ENCODE results near the gene ITGB1.
"Not testable (repeated sequence)": the region's sequence is repeated elsewhere in the genome, so short reads cannot be mapped to it uniquely, and the experiment has no call there.

ITGB1 gene
- total RNA-seq: 436 to 518 reads per million in 2 donors

DNA sequence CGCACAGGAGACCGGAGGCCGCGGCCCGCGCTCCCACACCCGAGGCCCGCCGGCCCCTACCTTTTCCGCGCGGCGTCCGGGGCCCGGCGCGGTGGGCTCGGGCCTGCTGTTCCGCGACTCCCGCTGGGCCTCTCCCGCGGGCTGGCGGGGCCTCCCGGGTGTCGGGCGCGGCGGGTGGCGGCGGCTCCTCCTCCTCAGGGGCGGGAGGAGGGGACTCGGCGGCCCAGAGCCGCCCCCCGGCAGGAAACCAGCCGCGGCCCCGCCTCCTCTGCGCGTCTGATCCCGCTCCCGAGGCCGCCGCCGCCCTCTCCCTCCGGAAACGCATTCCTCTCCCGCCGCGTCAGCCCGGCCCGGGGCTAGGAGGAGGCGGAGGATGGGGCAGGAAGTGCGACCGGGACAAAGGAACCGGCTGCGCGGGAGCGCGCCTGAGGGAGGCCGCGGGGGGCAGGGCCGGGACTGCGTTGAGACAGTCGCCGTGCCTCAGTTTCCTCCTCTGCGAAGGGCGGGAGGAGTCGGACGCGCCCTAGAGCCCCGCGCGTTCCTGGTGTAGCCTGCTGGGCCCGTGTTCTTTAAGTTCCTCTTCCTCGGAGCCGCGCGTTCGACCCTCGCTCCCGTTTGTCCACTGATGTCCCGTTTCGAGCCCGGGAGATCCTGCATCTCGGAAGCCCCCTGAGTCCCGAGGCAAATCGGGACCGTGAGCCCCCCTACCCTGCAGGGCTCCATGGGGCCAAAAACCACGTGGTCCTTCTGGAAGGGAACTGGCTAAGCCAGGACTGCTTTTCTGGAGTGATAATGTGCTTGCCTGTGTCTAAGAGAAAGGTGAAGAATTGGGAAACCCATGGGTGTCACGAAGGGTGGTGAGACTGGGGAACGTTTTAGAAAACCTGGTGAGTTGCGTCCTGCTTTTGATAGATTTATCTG lies at the start of gene ITGB1:
ITGB1 (minus strand) TSS at position 146 of the 921 bp plus-strand sequence. CDS start 22,672 bp downstream, outside the sequence.
- DNase-seq: peak; percentile 81

GRCh38 chr10:33006342-33006887 lies 48.4 kb upstream of the ITGB1 start:
- DNase-seq: no peak

GRCh38 chr10:33005322-33006301 lies 47.6 kb upstream of the ITGB1 start:
- peak; percentile 35 for DNase-seq

DNA sequence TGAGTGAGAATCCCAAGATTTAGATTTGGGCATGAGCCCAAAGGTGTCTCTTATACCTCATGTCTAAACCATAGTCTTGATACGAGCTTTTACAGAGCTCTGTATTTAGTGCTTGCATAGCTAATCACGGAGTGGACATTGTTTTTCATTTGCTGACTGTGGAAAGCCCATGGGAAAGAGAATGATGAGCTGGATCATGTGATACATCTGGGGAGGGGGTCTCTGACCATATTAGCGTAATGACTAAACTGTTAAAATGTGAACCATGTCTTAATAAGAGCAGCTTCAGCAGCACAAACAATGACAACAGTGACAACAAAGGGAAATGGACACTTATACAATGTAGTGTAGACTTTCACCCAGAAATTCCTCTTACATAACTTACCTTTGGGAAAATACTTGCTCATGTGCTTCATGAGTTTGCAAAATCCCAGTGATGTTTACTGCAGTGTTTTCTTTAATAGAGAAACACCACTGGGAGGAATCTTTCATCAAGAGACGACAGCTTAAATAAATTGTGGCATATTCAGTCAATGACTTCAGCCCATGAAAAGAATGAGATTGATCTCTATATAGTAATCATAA lies 44.0 kb upstream of the ITGB1 start:
- no peak for DNase-seq

GRCh38 chr10:32998060-32998581 lies 40.1 kb upstream of the ITGB1 start:
- not testable (repeated sequence) for DNase-seq

DNA sequence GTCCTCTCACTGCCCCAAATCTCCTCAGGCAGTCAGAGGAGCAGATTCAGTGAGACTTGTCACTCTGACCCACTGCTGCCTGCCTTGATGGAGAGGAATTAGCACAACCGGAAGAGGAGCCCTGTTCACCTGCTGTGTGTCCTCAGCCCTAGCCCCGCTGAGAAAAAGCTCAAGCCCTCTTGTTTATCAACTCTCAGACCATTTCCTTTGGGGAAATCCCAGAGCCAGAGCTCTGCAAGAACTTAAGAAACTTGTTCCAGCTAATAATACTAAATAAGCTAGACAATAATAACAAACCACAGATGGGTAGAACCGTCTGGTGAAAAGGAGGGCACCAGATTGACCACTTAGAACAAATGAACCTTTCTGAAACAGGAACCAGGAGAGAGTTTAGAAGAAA lies 37.7 kb upstream of the ITGB1 start:
- DNase-seq: no peak

DNA sequence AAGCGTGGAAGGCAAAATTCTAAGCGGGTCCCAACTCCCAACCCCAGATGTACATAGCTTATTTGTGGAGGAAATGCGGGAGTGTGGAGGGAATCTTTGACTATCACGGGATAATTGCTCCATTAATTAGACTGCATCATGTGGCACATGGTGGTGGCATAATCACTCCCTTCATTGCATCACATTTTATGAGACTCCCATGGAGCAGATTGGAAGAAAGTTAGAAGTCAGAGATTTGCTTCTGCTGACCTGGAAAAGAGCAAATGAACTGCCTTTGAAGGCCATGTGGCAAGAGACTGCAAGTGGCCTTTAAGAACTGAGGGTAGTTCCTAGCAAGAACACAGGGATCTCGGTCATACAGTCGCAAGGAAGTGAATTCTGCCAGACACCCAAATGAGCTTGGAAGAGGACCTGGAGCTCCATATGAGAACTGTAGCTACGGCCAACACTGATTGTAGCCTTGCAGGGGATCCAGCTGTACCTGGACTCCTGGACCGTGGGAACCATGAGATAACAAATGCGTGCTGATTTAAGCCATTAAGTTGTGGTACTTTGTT lies 37.1 kb upstream of the ITGB1 start:
- no peak for DNase-seq

- not testable (repeated sequence) for DNase-seq
Observed at GRCh38 chr10:32994632-32995031, 36.6 kb upstream of the ITGB1 start.

DNA sequence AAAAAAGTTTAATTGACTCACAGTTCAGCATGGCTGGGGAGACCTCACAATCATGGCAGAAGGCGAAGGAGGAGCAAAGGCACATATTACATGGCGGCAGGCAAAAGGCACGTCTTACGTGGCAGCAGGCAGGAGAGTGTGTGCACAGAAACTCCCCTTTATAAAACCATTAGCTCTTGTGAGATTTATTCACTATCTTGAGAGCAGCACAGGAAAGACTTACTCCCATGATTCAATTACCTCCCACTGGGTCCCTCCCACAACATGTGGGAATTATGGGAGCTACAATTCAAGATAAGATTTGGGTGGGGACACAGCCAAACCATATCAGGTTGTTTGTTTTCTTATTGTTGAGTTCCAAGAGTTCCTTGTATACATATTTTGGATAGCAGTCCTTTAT lies 34.3 kb upstream of the ITGB1 start:
- DNase-seq: not testable (repeated sequence)

GRCh38 chr10:32990811-32991210 lies 32.8 kb upstream of the ITGB1 start:
- no peak for DNase-seq

DNA sequence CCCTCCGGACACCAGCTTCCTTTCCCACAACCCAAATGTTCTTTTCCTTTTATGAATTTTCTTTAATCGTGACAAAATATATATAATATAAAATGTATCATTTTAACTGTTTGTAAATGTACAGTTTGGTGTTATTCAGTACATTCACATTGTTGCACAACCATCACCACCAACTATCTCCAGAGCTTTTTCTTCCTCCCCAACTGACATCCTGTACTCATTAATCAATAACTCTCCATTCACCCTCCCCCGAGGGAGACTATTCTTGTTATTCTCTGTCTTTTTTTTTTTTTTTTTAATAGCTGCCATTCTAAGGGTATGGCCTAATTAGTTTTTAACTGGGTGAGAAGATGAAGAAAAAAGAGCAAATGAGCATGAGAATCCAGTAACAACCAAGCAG lies 30.6 kb upstream of the ITGB1 start:
- DNase-seq: no peak

GRCh38 chr10:32987172-32987571 lies 29.1 kb upstream of the ITGB1 start:
- no peak for DNase-seq

DNA sequence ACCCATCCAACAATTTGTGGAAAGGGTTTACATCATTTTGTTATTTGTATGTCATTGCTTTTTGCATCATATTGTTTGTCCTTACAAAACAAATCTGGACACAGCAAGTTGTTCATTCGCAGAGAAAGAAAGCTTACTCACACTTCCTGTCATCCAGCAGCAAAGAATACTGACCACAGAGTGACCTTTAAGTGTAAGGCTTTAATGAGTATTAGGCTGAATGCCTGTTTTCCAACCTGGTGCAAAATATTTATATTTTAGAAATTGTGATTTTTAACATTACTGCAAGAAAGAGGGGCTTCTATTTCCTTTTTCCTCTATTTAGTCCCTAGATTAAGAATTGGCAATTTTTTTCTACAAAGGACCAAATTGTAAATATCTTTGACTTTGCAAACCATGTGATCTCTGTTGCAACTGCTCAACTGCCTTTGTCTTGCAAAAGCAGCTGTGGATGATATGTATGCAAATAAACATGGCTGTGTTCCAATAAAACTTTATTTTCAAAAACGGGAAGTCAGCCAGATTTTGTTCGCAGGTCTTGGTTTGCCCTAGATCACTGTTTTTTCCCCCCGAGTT lies 27.8 kb upstream of the ITGB1 start:
- no peak for DNase-seq

DNA sequence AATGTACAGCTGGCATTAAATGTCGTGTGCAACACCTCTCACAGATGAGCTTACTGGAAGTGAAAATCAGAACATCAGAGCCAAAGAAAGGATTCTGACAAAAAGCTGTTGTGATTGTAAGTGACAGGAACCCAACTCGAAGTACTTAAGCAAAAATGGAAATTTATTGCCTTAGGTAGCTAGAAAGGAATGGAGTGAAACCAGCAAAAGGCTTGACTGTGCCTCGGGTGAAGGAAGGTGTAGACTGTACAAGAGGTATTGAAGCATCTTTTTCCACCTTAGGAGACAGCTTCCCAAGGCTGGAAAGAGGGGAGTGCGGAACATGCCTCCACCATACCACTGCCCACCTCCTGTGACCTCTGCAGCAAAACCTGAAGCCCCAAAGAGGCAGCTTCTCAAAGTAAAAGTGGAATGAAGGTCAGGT lies 27.3 kb upstream of the ITGB1 start:
- no peak for DNase-seq

- no peak for DNase-seq
Observed at GRCh38 chr10:32984003-32984600, 26.1 kb upstream of the ITGB1 start.

DNA sequence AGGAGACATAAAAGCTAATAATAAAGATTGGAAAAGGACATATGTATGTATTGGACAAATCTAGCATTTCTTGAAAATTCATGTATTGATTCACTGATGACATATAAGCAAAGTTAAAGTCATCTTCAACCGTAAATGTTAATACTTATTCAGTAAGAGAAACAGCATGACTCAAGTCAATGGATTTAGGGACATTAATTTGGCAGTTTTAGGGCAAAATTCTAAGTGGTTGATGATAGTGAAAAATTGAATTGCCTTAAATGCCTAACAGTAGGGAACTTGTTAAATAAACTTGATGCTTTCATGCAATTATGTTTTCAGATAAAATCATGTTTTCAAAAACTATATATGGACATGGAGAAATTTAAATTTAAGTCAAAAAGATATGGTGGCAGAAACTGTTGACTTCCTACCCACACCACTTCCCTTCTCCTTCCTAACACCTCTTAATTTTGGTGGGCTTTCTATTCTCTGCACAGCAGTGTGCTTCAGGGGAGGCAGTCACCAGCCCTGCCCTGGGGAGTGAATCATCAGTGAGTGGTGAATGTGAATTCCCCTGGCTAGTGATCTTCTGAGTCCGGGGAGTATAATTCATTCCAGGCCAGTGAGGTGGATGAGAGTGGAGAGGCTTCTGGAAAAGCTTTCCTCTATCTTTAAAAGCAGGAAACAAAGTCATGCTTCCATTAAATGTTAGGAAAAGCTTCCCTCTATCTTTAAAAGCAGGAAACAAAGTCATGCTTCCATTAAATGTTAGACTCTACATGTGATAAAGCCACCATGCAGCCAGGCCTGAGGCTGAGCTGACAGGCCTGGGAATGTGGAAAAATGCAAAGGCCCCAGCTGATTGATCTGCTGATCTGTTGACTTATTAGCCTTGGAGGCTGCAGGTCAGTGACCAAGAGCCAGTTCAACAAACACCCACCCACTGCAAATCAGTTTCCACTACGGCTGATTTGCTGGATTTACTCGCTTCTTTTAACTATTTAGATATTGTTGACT lies 25.2 kb upstream of the ITGB1 start:
- no peak for DNase-seq

DNA sequence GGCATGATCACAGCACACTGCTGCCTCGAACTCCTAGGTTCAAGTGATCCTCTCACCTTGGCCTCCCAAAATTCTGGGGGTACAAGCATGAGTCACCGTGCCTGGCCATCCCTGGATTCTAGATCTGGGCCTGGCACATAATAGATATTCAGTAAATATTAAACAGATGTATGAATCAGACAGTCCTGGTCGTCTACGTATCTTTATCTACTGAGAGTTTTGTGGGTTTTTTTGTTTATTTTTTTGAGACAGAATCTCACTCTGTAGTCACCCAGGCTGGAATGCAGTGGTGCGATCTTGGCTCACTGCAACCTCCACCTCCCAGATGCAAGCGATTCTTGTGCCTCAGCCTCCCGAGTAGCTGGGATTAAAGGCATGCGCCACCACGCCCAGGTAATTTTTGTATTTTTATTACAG lies 24.3 kb upstream of the ITGB1 start:
- no peak for DNase-seq

GRCh38 chr10:32981760-32982159 lies 23.7 kb upstream of the ITGB1 start:
- DNase-seq: no peak

DNA sequence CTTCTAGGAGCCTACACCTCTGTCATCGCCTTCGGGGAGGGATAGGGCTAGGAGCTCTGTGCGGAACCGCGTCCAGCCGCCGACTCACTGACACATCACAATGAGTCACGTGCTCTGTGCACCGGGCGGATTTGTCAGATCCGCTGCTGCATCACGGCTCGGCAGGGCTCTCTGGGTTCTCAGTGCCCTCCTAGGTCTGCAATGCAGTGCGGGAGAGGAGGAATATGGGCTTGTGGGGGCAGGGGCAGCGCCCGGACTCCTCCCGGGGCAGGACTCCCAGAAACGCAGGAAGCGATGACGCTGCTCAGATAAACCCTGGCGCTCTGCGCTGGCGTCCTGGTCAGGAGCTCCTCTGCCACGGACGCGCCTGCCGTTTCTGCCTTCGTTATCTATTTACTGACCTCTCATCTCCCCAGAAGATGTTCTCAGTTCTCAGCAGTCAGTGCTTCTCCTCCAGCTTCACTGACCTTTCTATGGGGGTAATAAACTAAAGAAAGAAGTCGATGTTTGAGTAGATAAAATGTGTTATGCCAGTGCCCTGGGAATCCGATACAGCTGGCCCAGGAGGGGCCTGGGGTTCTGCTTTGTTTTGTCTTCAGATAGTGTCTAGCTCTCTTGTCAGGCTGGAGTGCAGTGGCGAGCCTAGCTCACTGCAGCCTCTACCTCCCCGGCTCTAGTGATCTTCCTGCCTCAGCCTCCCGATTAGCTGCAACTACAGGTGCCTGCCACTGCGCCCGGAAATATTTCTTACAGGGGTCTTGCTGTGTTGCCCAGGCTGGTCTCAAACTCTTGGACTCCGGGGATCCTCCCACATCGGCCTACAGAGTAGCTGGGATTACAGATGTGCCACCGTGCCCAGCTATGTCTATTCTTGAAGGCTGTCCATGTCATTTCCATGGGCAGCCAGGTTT lies 22.8 kb upstream of the ITGB1 start:
- DNase-seq: peak; percentile 73
